Measurements from ENCODE around the gene POM121C.
"Not testable (repeated sequence)": the region's sequence is repeated elsewhere in the genome, so short reads cannot be mapped to it uniquely, and the experiment has no call there.

GRCh38 chr7:75442101-75442464 lies 44.0 kb downstream of the POM121C start:
- TF ChIP-seq CTCF (conservative IDR thresholded peaks at IDR 0.05 in 1 of 2, IDR thresholded peaks at IDR 0.05 in 1 of 2; ENCODE audit: extremely low read depth in 1 of 2, insufficient read depth in 1 of 2, low read depth in 1 of 2, low read length in 2 of 2); EZH2 (IDR thresholded peaks at IDR 0.05; ENCODE audit: borderline replicate concordance, low read length): not testable (repeated sequence)
